ENCODE results near the gene PPP4R3B. TPM values are rescaled to one million over a fixed set of nuclear protein-coding genes. Genes with fewer than 3 reads are reported as not detected.

PPP4R3B gene
- total and polyA plus RNA-seq, 2 of the 8 experiments (the other 6 are each of a cell fraction or from before 2014, with no cell fraction given): 8.5 to 39.1 TPM

- Histone ChIP-seq H4K20me1 (replicated peaks in 1 of 2; ENCODE audit: control insufficient read depth in 1 of 2, insufficient read depth in 2 of 2, low read length in 2 of 2) (peaks cover 0 to 2% of the 10 kb centered on the region in 2 experiments), H3K4me3 (ENCODE audit: extremely low read depth in 1 of 4, insufficient read depth in 2 of 4, low read depth in 3 of 4, low read length in 4 of 4) (no peak overlapping the region), H3K36me3 (ENCODE audit: control insufficient read depth in 2 of 4, insufficient read depth in 4 of 4, low read length in 3 of 4) (peaks cover 0 to 49% (median 25%) of the 10 kb centered on the region in 4 experiments), H3K23ac (ENCODE audit: insufficient read length) (no peak overlapping the region), H3K27ac (ENCODE audit: low read depth, low read length) (no peak overlapping the region), H3K56ac (replicated peaks; ENCODE audit: insufficient read length, low read depth, low read length) (no peak overlapping the region), H3K9ac (replicated peaks in 1 of 4; ENCODE audit: extremely low read depth in 1 of 4, low read depth in 3 of 4, low read length in 3 of 4) (no peak overlapping the region), H4K8ac (ENCODE audit: extremely low read depth, insufficient read depth, low read length) (no peak overlapping the region), H4K91ac (replicated peaks; ENCODE audit: insufficient read length, low read length) (no peak overlapping the region), H4K5ac (ENCODE audit: insufficient read length, low read depth, low read length) (no peak overlapping the region), H2BK15ac (ENCODE audit: low read length) (no peak overlapping the region), H2AFZ (ENCODE audit: low read length) (no peak overlapping the region), H3K9me3 (ENCODE audit: insufficient read depth in 2 of 2, low read depth in 1 of 2, low read length in 1 of 2) (peaks cover 3 to 6% of the 10 kb centered on the region in 2 experiments; a peak in 3 of 4 replicates), H2BK120ac (replicated peaks; ENCODE audit: low read depth, low read length) (no peak overlapping the region), H3K23me2 (ENCODE audit: low read depth, low read length) (no peaks in the 10 kb centered on the region), H2BK20ac (ENCODE audit: low read length) (no peak overlapping the region), H2BK5ac (ENCODE audit: low read depth, low read length) (no peak overlapping the region), H3K27me3 (replicated peaks in 1 of 4; ENCODE audit: control insufficient read depth in 3 of 4, extremely low read depth in 1 of 4, insufficient read depth in 3 of 4, low read length in 3 of 4) (no peaks in the 10 kb centered on the region), H3K14ac (ENCODE audit: insufficient read length) (no peak overlapping the region), H3K4me2 (ENCODE audit: insufficient read depth in 1 of 2, low read depth in 2 of 2, low read length in 2 of 2) (no peak overlapping the region), H3K79me2 (ENCODE audit: control insufficient read depth in 1 of 2, insufficient read depth in 2 of 2, low read length in 2 of 2) (no peaks in the 10 kb centered on the region), H3K4ac (replicated peaks; ENCODE audit: insufficient read length, low read depth, low read length) (no peak overlapping the region), H2BK12ac (ENCODE audit: low read depth, low read length) (no peak overlapping the region), H2AK5ac (ENCODE audit: low read depth, low read length) (no peak overlapping the region), H3K4me1 (replicated peaks in 1 of 4; ENCODE audit: control insufficient read depth in 3 of 4, insufficient read depth in 4 of 4, low read length in 3 of 4) (no peaks in the 10 kb centered on the region), H3K79me1 (ENCODE audit: low read depth, low read length) (no peaks in the 10 kb centered on the region; the same call in 1 of the 2 replicates), H3K18ac (ENCODE audit: extremely low read depth, low read length) (no peak overlapping the region)
- POLR2A ChIA-PET (ENCODE audit: partially characterized antibody): no interaction called here
- no peak for DNase-seq (ENCODE audit: low read depth in 1 of 2, low spot score in 2 of 2)
- CTCF ChIA-PET (ENCODE audit: partially characterized antibody): no interaction called here
- 85% methylated on average over 1 of the region's 1 CpG; no CpG with 5 or more reads in 1 of the 2 experiments for WGBS, 2 experiments (ENCODE audit: extremely low coverage in 1 of 2, insufficient coverage in 1 of 2, insufficient read length in 1 of 2, insufficient replicate concordance in 2 of 2, low coverage in 1 of 2, low lambda C conversion rate in 2 of 2, missing lambda C conversion rate in 1 of 2)
- FAIRE-seq: no peak
- TF ChIP-seq BCL11A (IDR thresholded peaks at IDR 0.05; ENCODE audit: low read depth in 2 of 2, low read length in 2 of 2): no peak
- TF ChIP-seq POU5F1 (IDR thresholded peaks at IDR 0.05; ENCODE audit: low read depth, low read length): no peak
- no peak for TF ChIP-seq EP300 (IDR thresholded peaks at IDR 0.05; ENCODE audit: borderline replicate concordance in 1 of 2, low read depth in 2 of 2, low read length in 2 of 2)
- no peak for TF ChIP-seq BACH1 (IDR thresholded peaks at IDR 0.05; ENCODE audit: low read length)
- no peak for TF ChIP-seq SIN3A (conservative IDR thresholded peaks at IDR 0.05 in 1 of 2, IDR thresholded peaks at IDR 0.05 in 1 of 2; ENCODE audit: low read depth in 1 of 2, low read length in 2 of 2)
- no peak for TF ChIP-seq CHD1 (IDR thresholded peaks at IDR 0.05; ENCODE audit: low read depth, low read length)
- TF ChIP-seq CBX5 (IDR thresholded peaks at IDR 0.05; ENCODE audit: low read depth, low read length): no peak
- TF ChIP-seq KDM4A (IDR thresholded peaks at IDR 0.05; ENCODE audit: low read depth, low read length, severe bottlenecking): no peak
- TF ChIP-seq YY1 (IDR thresholded peaks at IDR 0.05; ENCODE audit: low read depth, low read length): no peak
- TF ChIP-seq SIX5 (IDR thresholded peaks at IDR 0.05; ENCODE audit: low read depth, low read length): no peak
- no peak for TF ChIP-seq GTF2F1 (IDR thresholded peaks at IDR 0.05; ENCODE audit: borderline replicate concordance, low read depth, low read length)
- TF ChIP-seq HDAC6 (IDR thresholded peaks at IDR 0.05; ENCODE audit: low read depth, low read length): no peak
- TF ChIP-seq SIRT6 (IDR thresholded peaks at IDR 0.05; ENCODE audit: low read length): no peak
- no peak for TF ChIP-seq KDM1A (IDR thresholded peaks at IDR 0.05; ENCODE audit: borderline replicate concordance, low read length)
- no peak for TF ChIP-seq SP2 (IDR thresholded peaks at IDR 0.05; ENCODE audit: low read length)
- TF ChIP-seq GABPA (IDR thresholded peaks at IDR 0.05; ENCODE audit: borderline replicate concordance, insufficient read depth, low read length): no peak
Observed at GRCh38 chr2:55565613-55566012, 51.8 kb downstream of the PPP4R3B start.
